Ascending aorta (tissue), 2 donors: ENCODE results near the gene CSHL1. TPM values are rescaled to one million over a fixed set of nuclear protein-coding genes. Genes with fewer than 3 reads are reported as not detected.
"Not testable (repeated sequence)": the region's sequence is repeated elsewhere in the genome, so short reads cannot be mapped to it uniquely, and the experiment has no call there.

Experiments used
- DNase-seq, 2 donors: peaks; one replicate each; pipeline ENCODE4 v3.0.0-alpha.2; 2019; ENCODE audit warnings: low spot score in 2 of 2
- H3K27ac ChIP-seq, 2 donors: fragments of 200-600 bp; sonication (generic); one replicate each; pipeline ENCODE4 v1.5.1; 2016 to 2017; ENCODE audit warnings: mild to moderate bottlenecking in 1 of 2
- H3K27me3 ChIP-seq: fragments of 200-600 bp; sonication (generic); one replicate; pipeline ENCODE4 v1.5.1; 2017
- H3K36me3 ChIP-seq, 2 donors: fragments of 200-600 bp; sonication (generic); one replicate each; pipeline ENCODE4 v1.5.1; 2016
- H3K4me1 ChIP-seq, 2 donors: fragments of 200-600 bp; sonication (generic); one replicate each; pipeline ENCODE4 v1.5.1; 2016 to 2017; ENCODE audit warnings: mild to moderate bottlenecking in 1 of 2
- H3K4me3 ChIP-seq, 2 donors: fragments of 200-600 bp; sonication (generic); one replicate each; pipeline ENCODE4 v1.5.1; 2016 to 2017; ENCODE audit warnings: mild to moderate bottlenecking in 1 of 2
- H3K9me3 ChIP-seq, 2 donors: fragments of 200-600 bp; sonication (generic); one replicate each; pipeline ENCODE4 v1.5.1; 2016
- intact Hi-C: fragments of 100-400 bp; cut with DNase I; formaldehyde crosslinking; loops from one replicate; pipeline ENCODE4 v1.15.1; 2023
- total RNA-seq: library from RNA; depleted of rRNA; stranded (reverse); fragments of >200 nt; gene quantifications from one replicate; pipeline ENCODE4 v1.1.0, GENCODE V29; 2016
- TF ChIP-seq, protein P1 (sequence below), 3 experiments: fragments of 200-600 bp in 2 of 3; fragments of 450-650 bp in 1 of 3; sonication (generic) in 2 of 3; IDR thresholded peaks; one replicate each; pipeline ENCODE4 v1.5.1; 2016 to 2019; ENCODE audit warnings: antibody characterized with exemption in 3 of 3, mild to moderate bottlenecking in 1 of 3, moderate library complexity in 1 of 3

CSHL1 gene
- total RNA-seq, 1 donor from 2014 or later, result not detected

DNA sequence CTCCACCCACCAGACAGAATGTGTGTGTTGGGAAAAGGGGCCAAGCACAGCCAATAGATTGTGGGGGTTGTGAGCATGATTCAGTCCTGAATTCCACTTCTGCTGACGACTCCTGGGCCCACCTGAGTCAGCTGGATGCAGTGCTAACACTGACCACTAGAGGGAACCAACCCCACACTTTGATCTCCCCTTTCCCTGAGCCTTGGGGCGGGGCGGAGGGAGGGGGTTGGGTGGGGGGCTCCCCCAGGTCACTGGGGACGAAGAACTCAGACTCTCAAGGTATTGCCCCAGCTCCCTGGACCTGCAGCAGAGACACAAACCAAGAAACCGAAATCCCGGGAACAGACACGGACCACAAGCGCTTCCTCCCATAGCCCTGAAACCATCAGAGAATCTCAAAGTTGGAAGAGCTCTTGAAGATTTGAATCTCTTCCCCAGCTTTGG is 621 bp upstream of the CSHL1 start:
- H3K4me1 ChIP-seq, result no peaks in the 10 kb centered on the region
- intact Hi-C loops, result no loop called here
- H3K27me3 ChIP-seq, result no peaks in the 10 kb centered on the region
- TF ChIP-seq, protein P1, sequence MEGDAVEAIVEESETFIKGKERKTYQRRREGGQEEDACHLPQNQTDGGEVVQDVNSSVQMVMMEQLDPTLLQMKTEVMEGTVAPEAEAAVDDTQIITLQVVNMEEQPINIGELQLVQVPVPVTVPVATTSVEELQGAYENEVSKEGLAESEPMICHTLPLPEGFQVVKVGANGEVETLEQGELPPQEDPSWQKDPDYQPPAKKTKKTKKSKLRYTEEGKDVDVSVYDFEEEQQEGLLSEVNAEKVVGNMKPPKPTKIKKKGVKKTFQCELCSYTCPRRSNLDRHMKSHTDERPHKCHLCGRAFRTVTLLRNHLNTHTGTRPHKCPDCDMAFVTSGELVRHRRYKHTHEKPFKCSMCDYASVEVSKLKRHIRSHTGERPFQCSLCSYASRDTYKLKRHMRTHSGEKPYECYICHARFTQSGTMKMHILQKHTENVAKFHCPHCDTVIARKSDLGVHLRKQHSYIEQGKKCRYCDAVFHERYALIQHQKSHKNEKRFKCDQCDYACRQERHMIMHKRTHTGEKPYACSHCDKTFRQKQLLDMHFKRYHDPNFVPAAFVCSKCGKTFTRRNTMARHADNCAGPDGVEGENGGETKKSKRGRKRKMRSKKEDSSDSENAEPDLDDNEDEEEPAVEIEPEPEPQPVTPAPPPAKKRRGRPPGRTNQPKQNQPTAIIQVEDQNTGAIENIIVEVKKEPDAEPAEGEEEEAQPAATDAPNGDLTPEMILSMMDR (IDR thresholded peaks at IDR 0.05), result peak; percentile 40 to 94 (median 91)
- H3K27ac ChIP-seq, result no peak overlapping the region
- no peaks in the 10 kb centered on the region for H3K9me3 ChIP-seq
- H3K4me3 ChIP-seq, result no peak overlapping the region
- no peaks in the 10 kb centered on the region for H3K36me3 ChIP-seq
- DNase-seq, result peak in 1 of 2 donors; percentile 64

GRCh38 chr17:63910096-63910495 is 962 bp downstream of the CSHL1 start:
- Histone ChIP-seq H3K4me1 (no peaks in the 10 kb centered on the region), H3K9me3 (no peaks in the 10 kb centered on the region), H3K4me3 (no peak overlapping the region), H3K27ac (no peak overlapping the region), H3K27me3 (no peaks in the 10 kb centered on the region), H3K36me3 (no peaks in the 10 kb centered on the region)
- peak in 1 of 2 donors; percentile 50 for DNase-seq
- intact Hi-C loops, result no loop called here
- TF ChIP-seq, protein P1 (IDR thresholded peaks at IDR 0.05), result no peak

DNA sequence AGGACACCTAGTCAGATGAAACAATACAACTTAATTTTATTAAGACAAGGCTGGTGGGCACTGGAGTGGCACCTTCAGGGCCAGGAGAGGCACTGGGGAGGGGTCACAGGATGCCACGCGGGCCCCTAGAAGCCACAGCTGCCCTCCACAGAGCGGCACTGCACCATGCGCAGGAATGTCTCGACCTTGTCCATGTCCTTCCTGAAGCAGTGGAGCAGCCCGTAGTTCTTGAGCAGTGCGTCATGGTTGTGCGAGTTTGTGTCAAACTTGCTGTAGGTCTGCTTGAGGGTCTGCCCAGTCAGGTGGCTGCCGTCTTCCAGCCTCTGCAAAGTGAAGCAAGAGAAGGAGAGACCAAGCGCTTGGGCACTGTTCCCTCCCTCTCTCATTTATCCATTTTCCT is 1.5 kb downstream of the CSHL1 start:
- DNase-seq, result peak in 1 of 2 donors; percentile 18
- intact Hi-C loops, H3K4me3 ChIP-seq, H3K9me3 ChIP-seq, H3K27me3 ChIP-seq, H3K4me1 ChIP-seq, H3K27ac ChIP-seq, H3K36me3 ChIP-seq: not testable (repeated sequence)

DNA sequence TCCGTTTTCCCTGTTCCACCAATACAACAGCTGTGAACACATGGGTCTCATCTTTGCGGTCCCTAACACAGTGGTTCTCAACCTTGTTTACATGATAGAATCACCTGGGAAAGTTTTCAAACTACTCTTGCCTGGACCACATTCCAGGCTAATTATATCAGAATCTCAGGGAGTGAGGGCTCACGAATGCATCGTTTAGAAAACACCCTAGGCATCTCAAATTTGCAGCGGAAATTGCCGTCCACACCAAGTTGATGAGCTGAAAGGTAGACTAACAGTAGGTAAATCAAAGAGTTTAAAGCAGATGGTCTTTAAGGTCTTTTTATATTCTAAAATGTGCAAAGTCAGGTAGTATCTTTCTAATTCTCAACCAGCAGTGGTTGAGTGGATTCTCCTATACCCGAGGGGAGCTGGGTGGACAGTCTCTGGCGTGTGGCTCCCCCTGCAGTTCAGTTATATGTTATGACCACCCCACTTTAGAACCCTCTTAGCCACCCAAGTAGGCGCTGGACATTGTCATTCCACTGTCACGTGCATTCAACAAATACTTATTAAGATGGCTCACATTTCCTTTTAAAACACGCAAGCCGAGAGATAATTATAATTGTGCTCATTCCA is 3.8 kb downstream of the CSHL1 start:
- intact Hi-C loops, H3K4me3 ChIP-seq, H3K27me3 ChIP-seq, H3K9me3 ChIP-seq, H3K4me1 ChIP-seq, H3K27ac ChIP-seq, H3K36me3 ChIP-seq: not testable (repeated sequence)
- DNase-seq, result peak in 1 of 2 donors; percentile 33

DNA sequence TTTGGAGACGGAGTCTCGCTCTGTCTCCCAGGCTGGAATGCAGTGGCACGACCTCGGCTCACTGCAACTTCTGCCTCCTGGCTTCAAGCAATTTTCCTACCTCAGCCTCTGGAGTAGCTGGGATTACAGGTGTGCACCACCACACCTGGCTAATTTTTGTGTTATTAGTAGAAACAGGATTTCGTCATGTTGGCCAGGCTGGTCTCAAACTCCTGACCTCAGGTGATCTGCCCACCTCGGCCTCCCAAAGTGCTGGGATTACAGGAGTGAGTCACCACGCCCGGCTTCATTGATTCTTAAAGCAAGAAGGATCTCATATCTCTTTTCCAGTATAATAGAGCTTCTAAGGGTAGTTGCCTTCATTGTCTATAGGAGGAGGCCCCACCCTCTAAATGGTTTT is 6.3 kb downstream of the CSHL1 start:
- H3K36me3 ChIP-seq, H3K4me1 ChIP-seq, H3K4me3 ChIP-seq, H3K27ac ChIP-seq, intact Hi-C loops, H3K27me3 ChIP-seq, H3K9me3 ChIP-seq: not testable (repeated sequence)
- peak in 1 of 2 donors; percentile 28 for DNase-seq

GRCh38 chr17:63903787-63904201 is 7.3 kb downstream of the CSHL1 start:
- H3K27ac ChIP-seq, intact Hi-C loops, H3K36me3 ChIP-seq, H3K4me1 ChIP-seq, H3K27me3 ChIP-seq, DNase-seq, H3K4me3 ChIP-seq, H3K9me3 ChIP-seq: not testable (repeated sequence)
- TF ChIP-seq, protein P1 (IDR thresholded peaks at IDR 0.05), result peak in 2 of 3 experiments; percentile 32 to 33

DNA sequence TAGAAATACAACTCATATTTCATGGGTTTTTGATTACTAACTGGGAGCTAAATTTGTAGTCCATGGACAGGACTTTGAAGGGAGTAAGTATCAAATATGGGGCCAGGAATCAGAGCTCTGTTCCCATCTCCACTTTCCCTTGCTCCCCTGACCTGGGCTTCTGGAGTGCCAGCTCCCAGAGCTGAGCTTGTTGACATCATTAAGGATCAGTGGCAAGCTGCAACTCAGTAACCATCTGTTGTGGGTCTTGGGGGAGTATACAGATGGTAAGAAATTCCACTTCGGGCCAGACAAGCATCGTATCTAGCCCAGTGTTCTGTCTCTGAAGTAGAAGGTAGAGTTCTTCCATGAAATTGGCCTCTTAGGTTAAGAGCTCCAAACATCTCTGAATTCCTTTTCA is 9.1 kb downstream of the CSHL1 start:
- intact Hi-C loops, H3K9me3 ChIP-seq, H3K27ac ChIP-seq, H3K27me3 ChIP-seq, DNase-seq, H3K36me3 ChIP-seq, H3K4me3 ChIP-seq, H3K4me1 ChIP-seq: not testable (repeated sequence)

DNA sequence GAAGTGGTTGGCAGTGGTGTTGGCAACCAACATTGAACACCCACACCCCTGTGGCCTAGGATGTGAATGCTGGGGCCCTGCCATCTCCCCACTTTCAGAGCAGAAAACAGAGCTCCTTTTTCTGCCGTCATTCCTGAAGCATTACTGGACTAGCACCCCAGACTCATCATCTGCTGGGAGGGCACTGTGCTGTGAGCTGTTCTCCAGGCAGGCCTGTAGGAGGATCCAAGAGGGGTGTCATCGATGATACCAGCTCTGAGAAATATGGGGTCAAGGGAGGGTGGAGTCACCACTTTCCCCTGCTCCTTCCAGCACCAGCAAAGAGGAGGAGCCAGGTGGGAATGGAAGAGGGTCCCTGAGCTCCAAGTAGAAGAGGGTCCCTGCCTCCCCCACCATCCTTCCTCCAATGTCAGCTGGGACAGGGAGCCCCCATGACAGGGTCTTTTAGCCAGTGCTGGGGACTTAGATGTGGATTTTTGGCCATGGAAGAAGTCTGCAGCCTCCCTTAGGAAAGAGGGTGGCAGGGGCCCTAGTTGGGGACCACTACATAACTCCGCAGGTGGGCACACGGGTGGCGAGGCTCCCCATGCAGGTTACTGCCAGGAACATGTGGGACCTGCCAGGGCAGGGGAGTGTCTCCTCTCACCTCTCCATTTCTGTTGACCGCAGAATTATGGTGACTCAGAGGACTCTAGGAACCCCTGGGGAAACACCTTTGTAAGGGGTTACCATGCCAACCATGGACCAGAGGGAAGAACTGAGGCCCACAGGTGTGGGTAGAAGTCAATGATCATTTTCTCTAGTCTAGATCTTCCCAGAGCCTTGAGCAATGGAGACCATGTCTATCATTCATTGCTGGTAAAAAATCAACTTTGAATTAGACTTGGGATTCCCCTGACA is 11.9 kb downstream of the CSHL1 start:
- H3K27me3 ChIP-seq, DNase-seq, H3K27ac ChIP-seq, intact Hi-C loops, H3K36me3 ChIP-seq, H3K9me3 ChIP-seq, H3K4me1 ChIP-seq, H3K4me3 ChIP-seq: not testable (repeated sequence)

DNA sequence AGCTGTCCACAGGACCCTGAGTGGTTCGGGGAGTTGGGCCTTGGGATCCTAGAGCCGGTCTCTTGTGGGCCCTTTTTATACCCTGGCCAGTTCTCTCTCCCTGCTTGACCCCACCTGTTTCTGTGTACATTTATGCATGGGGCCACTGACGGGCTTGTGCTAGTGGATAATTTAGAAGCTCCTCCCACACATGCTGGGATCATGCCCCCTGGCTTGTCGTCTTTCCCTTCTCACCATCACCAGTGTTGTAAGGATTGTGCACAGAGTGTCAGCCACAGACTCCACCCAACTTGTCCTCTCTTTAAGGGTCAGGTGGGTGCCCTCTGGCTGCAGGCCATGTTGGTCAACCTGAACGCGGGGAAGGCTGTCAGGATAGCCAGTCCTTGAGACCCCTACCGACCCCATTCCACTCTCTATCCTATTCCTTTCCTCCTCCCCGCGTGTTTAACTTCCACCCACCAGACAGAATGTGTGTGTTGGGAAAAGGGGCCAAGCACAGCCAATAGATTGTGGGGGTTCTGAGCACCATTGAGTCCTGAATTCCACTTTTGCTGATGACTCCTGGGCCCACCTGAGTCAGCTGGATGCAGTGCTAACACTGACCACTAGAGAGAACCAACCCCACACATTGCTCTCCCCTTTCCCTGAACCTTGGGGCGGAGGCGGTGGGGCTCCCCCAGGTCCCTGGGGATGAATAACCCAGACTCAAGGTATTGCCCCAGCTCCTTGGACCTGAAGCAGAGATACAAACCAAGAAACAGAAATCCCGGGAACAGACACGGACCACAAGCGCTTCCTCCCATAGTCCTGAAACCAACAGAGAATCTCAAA is 14.3 kb downstream of the CSHL1 start, which contains the start of gene CSH1:
Gene CSH1, minus strand, starts transcription at position 51 of the 831 bp plus-strand sequence. CDS start 63 bp downstream, outside the sequence.
- H3K9me3 ChIP-seq, H3K27ac ChIP-seq, H3K36me3 ChIP-seq, DNase-seq, H3K4me3 ChIP-seq, H3K4me1 ChIP-seq, intact Hi-C loops, H3K27me3 ChIP-seq: not testable (repeated sequence)

DNA sequence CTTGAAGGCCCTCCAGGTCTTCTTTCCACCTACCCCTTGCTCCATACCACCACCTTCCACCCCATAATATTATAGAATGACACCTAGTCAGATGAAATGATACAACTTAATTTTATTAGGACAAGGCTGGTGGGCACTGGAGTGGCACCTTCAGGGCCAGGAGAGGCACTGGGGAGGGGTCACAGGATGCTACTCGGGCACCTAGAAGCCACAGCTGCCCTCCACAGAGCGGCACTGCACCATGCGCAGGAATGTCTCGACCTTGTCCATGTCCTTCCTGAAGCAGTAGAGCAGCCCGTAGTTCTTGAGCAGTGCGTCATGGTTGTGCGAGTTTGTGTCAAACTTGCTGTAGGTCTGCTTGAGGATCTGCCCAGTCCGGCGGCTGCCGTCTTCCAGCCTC is 16.2 kb downstream of the CSHL1 start:
- peak in 1 of 2 donors; percentile 24 for DNase-seq
- H3K27me3 ChIP-seq, H3K4me1 ChIP-seq, intact Hi-C loops, H3K36me3 ChIP-seq, H3K4me3 ChIP-seq, H3K27ac ChIP-seq, H3K9me3 ChIP-seq: not testable (repeated sequence)
